Right lobe of liver (tissue), 6 donors: ENCODE measurements around the gene FAU. TPM values are rescaled to one million over a fixed set of nuclear protein-coding genes. Genes with fewer than 3 reads are reported as not detected.

Experiments used
- ATAC-seq, 4 donors: fragments of 200-7000 bp; cut with Tn5 transposase; one replicate each; pipeline ENCODE4 v1.9.1; 2020; ENCODE audit warnings: mild to moderate bottlenecking in 4 of 4, moderate library complexity in 4 of 4
- DNase-seq, 3 donors: peaks; one replicate each; pipeline ENCODE4 v3.0.0-alpha.2; 2020
- H3K27ac ChIP-seq, 3 donors: fragments of 200-600 bp; one replicate each; pipeline ENCODE4 v1.8.0; 2022
- H3K27me3 ChIP-seq, 2 donors: fragments of 200-600 bp; one replicate each; pipeline ENCODE4 v1.8.0; 2022
- H3K36me3 ChIP-seq, 4 donors: fragments of 200-600 bp; sonication (generic) in 1 of 4; one replicate each; pipeline versions ENCODE4 v1.5.1 to v1.8.0; 2017 to 2022; ENCODE audit warnings: control low read depth in 1 of 4
- H3K4me1 ChIP-seq, 4 donors: fragments of 200-600 bp; sonication (generic) in 1 of 4; one replicate each; pipeline versions ENCODE4 v1.5.1 to v1.8.0; 2017 to 2022; ENCODE audit warnings: control low read depth in 1 of 4
- H3K4me3 ChIP-seq, 3 donors: fragments of 200-600 bp; one replicate each; pipeline ENCODE4 v1.8.0; 2022
- H3K9me3 ChIP-seq, 4 donors: fragments of 200-600 bp; sonication (generic) in 1 of 4; one replicate each; pipeline versions ENCODE4 v1.5.1 to v1.8.0; 2017 to 2022; ENCODE audit warnings: control low read depth in 1 of 4
- CTCF ChIP-seq, 4 donors: fragments of 200-600 bp in 3 of 4; fragments of 450-650 bp in 1 of 4; IDR thresholded peaks; one replicate each; pipeline versions ENCODE4 v1.5.1 to v1.8.0; 2016 to 2022; ENCODE audit warnings: antibody characterized with exemption in 4 of 4, mild to moderate bottlenecking in 2 of 4
- POLR2A ChIP-seq: fragments of 450-650 bp; IDR thresholded peaks from one replicate; pipeline ENCODE4 v1.6.1; 2017; ENCODE audit warnings: antibody characterized with exemption, mild to moderate bottlenecking
- WGBS: methylation state at CpG from one replicate; pipeline ENCODE4 v1.1.6; 2018; ENCODE audit warnings: low coverage, low lambda C conversion rate; ENCODE audit not compliant: insufficient coverage; ENCODE audit errors: missing lambda C conversion rate; 5-methylcytosine and 5-hydroxymethylcytosine counted together
- intact Hi-C, 2 donors: fragments of 100-400 bp; cut with DNase I; formaldehyde crosslinking; loops; one replicate each; pipeline versions ENCODE4 v1.11.2 to v1.14.1; 2022
- total RNA-seq, 6 experiments: library from RNA; depleted of rRNA in 2 of 6; stranded (reverse); fragments of >200 nt in 2 of 6; fragmentation: NEBNext Ultra II Directional in 3 of 6; extraction: Animal tissue kit (Norgen Biotek cat#: 25700) in 3 of 6; gene quantifications; one replicate each; pipeline versions ENCODE4 v1.1.0 to v1.2.4, GENCODE V29; 2016 to 2023
- donor health status: DM: no; HTN: yes; CAD: no.
- donor health status: DM: no; HTN: no; CAD: no.
- donor health status: DM: no; HTN: no; CAD: no.
- donor health status: DM: no; HTN: yes; CAD: no.
- donor health status: DM: no; HTN: yes; CAD: no.

FAU gene
- total RNA-seq, 6 experiments from 2014 or later, result 287 to 472 (median 343) TPM

GRCh38 chr11:65089621-65090020 lies 32.3 kb downstream of the FAU start:
- H3K9me3 ChIP-seq, result no peaks in the 10 kb centered on the region
- peaks cover 0 to 23% (median 7%) of the 10 kb centered on the region in 4 donors for H3K36me3 ChIP-seq
- no peak overlapping the region for H3K27ac ChIP-seq
- DNase-seq (no peak), ATAC-seq (no peak)
- no peaks in the 10 kb centered on the region for H3K27me3 ChIP-seq
- no peak for TF ChIP-seq POLR2A
- H3K4me1 ChIP-seq, result peaks cover 0 to 9% (median 3%) of the 10 kb centered on the region in 4 donors
- no peak overlapping the region for H3K4me3 ChIP-seq
- intact Hi-C loops, result no loop called here
- 89% methylated on average over 3 of the region's 4 CpGs for WGBS

- no peaks in the 10 kb centered on the region for H3K9me3 ChIP-seq
- 96% methylated on average over 4 of the region's 15 CpGs for WGBS
- ATAC-seq (no peak), DNase-seq (no peak)
- peaks cover 0 to 16% (median 4%) of the 10 kb centered on the region in 4 donors for H3K4me1 ChIP-seq
- H3K4me3 ChIP-seq, result no peak overlapping the region
- no peaks in the 10 kb centered on the region for H3K27me3 ChIP-seq
- intact Hi-C loops, result no loop called here
- no peak overlapping the region for H3K27ac ChIP-seq
- TF ChIP-seq POLR2A (no peak), CTCF (IDR thresholded peaks at IDR 0.05) (no peak)
- peaks cover 0 to 23% (median 7%) of the 10 kb centered on the region in 4 donors for H3K36me3 ChIP-seq
These were observed 34.1 kb downstream of the FAU start for GRCh38 chr11:65087827-65088226.

- ATAC-seq (no peak), DNase-seq (no peak)
- 79% methylated on average over 6 of the region's 11 CpGs for WGBS
- Histone ChIP-seq H3K9me3 (no peaks in the 10 kb centered on the region), H3K27me3 (no peaks in the 10 kb centered on the region), H3K4me1 (peaks cover 0 to 16% (median 4%) of the 10 kb centered on the region in 4 donors), H3K4me3 (no peak overlapping the region), H3K36me3 (peaks cover 0 to 23% (median 7%) of the 10 kb centered on the region in 4 donors), H3K27ac (no peak overlapping the region)
- TF ChIP-seq CTCF (IDR thresholded peaks at IDR 0.05) (no peak), POLR2A (no peak)
- intact Hi-C loops, result no loop called here
These were observed 34.7 kb downstream of the FAU start for GRCh38 chr11:65087216-65087615.

GRCh38 chr11:65086809-65087208 lies 35.1 kb downstream of the FAU start:
- Histone ChIP-seq H3K9me3 (no peaks in the 10 kb centered on the region), H3K4me1 (peaks cover 0 to 16% (median 4%) of the 10 kb centered on the region in 4 donors), H3K36me3 (peaks cover 0 to 23% (median 7%) of the 10 kb centered on the region in 4 donors), H3K27ac (no peak overlapping the region), H3K4me3 (no peak overlapping the region), H3K27me3 (no peaks in the 10 kb centered on the region)
- intact Hi-C loops, result no loop called here
- ATAC-seq (no peak), DNase-seq (no peak)
- TF ChIP-seq CTCF (IDR thresholded peaks at IDR 0.05), result no peak
- TF ChIP-seq POLR2A, result no peak
- WGBS, result 100% methylated on average over 3 of the region's 9 CpGs

GRCh38 chr11:65085446-65085845 lies 36.5 kb downstream of the FAU start:
- intact Hi-C loops, result no loop called here
- no peak for ATAC-seq
- TF ChIP-seq POLR2A (no peak), CTCF (IDR thresholded peaks at IDR 0.05) (no peak)

More at GRCh38 chr11:65085446-65085845, 36.5 kb downstream of the FAU start:
- H3K36me3 ChIP-seq, result peaks cover 0 to 23% (median 7%) of the 10 kb centered on the region in 4 donors
- H3K27ac ChIP-seq, result no peak overlapping the region
- H3K4me3 ChIP-seq, result no peak overlapping the region
- no peak for DNase-seq
- no peaks in the 10 kb centered on the region for H3K9me3 ChIP-seq
- 95% methylated on average over 4 of the region's 4 CpGs for WGBS
- no peaks in the 10 kb centered on the region for H3K27me3 ChIP-seq
- H3K4me1 ChIP-seq, result peaks cover 0 to 16% (median 4%) of the 10 kb centered on the region in 4 donors
